Hepatocyte (in vitro differentiated cells): ENCODE results near the gene ZNF519.
"Not testable (repeated sequence)": the region's sequence is repeated elsewhere in the genome, so short reads cannot be mapped to it uniquely, and the experiment has no call there.

ENCODE experiments used
- CTCF ChIP-seq: fragments of 200-600 bp; sonication (generic); IDR thresholded peaks from 2 replicates; pipeline ENCODE4 v1.5.1; 2016; ENCODE audit warnings: antibody characterized with exemption, mild to moderate bottlenecking; ENCODE audit not compliant: poor library complexity
- EZH2 ChIP-seq: fragments of 200-600 bp; sonication (generic); IDR thresholded peaks from 2 replicates; pipeline ENCODE4 v1.6.1; 2016; ENCODE audit warnings: antibody characterized with exemption, mild to moderate bottlenecking, borderline replicate concordance

DNA sequence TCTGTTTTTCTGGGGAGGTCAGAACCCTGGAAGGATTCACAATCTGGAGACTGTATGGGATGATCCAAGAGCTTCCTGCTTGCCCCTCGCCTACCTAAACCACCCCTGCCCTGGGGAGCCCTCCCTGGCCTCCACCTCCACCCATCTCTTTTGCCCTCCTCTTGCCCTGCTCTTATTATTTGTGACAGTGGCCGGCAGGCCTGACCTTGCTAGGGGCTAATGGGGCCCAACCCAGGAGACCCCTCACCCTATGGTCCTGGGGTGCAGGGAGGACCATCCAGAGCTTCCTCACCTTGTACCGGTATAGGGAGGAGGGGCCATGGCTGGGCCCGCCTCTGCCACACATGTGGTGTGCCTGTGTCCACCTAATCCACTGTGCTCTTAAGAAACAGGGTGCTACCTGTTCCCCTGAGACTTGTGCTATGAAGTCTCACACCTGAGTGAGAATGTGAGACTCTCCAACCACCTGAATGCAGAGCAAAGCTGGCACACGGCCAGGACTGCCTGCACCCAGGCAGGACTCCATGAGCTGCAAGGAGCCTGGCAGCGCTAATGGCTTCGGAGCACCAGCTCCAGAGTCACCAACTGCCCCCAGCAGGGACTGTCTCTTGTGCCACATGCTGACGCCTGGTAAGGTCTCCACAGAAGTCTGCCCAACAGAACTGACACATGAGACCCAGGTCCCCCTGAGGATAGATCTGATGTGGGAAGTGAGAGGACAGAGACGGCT lies 17.1 kb upstream of the ZNF519 start:
- not testable (repeated sequence) for TF ChIP-seq CTCF, EZH2
